ENCODE data around the gene TP73. TPM values are rescaled to one million over a fixed set of nuclear protein-coding genes. Genes with fewer than 3 reads are reported as not detected.

TP73 gene
- polyA plus RNA-seq, 1 donor from 2014 or later: not detected

- H3K9ac ChIP-seq (ENCODE audit: low read length): no peak overlapping the region
- H3K9me3 ChIP-seq (ENCODE audit: low read length): no peaks in the 10 kb centered on the region
- no peak for TF ChIP-seq SMC3 (conservative IDR thresholded peaks at IDR 0.05; ENCODE audit: poor library complexity)
- no peak overlapping the region for H3K27ac ChIP-seq (ENCODE audit: low read length)
- H3K79me2 ChIP-seq (replicated peaks; ENCODE audit: insufficient read depth, low read length): no peaks in the 10 kb centered on the region
- H2AFZ ChIP-seq (ENCODE audit: low read depth, low read length): no peak overlapping the region
- no peaks in the 10 kb centered on the region for H3K9me2 ChIP-seq (ENCODE audit: insufficient read depth, low read length)
- no peak overlapping the region for H3K4me2 ChIP-seq (ENCODE audit: low read length)
- H4K20me1 ChIP-seq (ENCODE audit: insufficient read depth): no peaks in the 10 kb centered on the region
- no peak overlapping the region for H3K4me3 ChIP-seq (ENCODE audit: low read length)
- H3F3A ChIP-seq (ENCODE audit: insufficient read depth, low read length, poor library complexity, severe bottlenecking): no peaks in the 10 kb centered on the region
- H3K27me3 ChIP-seq (ENCODE audit: insufficient read depth, low read depth, low read length): no peaks in the 10 kb centered on the region
- H3K36me3 ChIP-seq (ENCODE audit: insufficient read depth, low read length): no peaks in the 10 kb centered on the region
Observed at GRCh38 chr1:3679799-3680453, 27.6 kb downstream of the TP73 start.

DNA sequence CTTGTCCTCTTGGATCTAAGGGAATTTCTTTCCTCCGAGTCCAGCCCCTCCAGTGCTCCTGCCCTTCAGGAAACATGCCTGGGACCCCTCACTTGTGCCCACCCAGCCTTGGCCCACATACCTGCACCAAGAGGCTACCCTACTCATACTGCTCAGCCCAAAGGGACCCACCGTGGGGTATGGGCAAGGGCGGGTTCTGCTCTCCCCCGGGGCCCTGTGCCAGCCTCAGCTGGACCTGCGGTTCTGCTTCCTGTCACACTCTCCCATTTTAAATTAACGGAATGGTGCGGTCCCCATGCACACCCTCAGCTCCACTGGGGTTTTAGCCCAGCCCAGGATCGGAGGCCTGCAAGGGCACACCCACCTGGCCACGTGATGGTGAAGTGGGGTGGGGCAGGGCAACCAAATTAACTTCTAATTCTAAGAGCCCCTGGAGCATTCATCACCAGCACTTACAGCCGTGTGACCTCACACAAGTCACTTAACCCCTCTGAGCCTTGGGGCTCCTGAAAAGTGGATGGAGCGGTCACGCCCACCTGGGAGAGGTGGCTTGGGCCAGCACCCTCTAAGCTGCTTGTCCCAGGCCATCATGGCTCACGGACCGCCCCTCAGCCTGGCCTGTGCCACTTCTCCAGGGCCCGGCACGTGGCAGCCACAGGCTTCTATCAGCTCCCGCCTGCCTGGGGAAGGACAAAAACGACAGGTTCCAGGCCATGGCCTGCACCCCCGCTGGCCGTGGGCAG, 28.3 kb downstream of the TP73 start:
- no peaks in the 10 kb centered on the region for H4K20me1 ChIP-seq (ENCODE audit: insufficient read depth)
- H3K9ac ChIP-seq (ENCODE audit: low read length): no peak overlapping the region
- no peaks in the 10 kb centered on the region for H3K79me2 ChIP-seq (replicated peaks; ENCODE audit: insufficient read depth, low read length)
- TF ChIP-seq POLR2AphosphoS5 (IDR thresholded peaks at IDR 0.05) (no peak), EP300 (conservative IDR thresholded peaks at IDR 0.05; ENCODE audit: poor library complexity, severe bottlenecking) (no peak), SMC3 (conservative IDR thresholded peaks at IDR 0.05; ENCODE audit: poor library complexity) (no peak), REST (IDR thresholded peaks at IDR 0.05; ENCODE audit: borderline replicate concordance) (no peak), RAD21 (conservative IDR thresholded peaks at IDR 0.05) (no peak), EZH2 (IDR thresholded peaks at IDR 0.05; ENCODE audit: borderline replicate concordance, insufficient read depth, low read length, poor library complexity, severe bottlenecking) (no peak), MXI1 (conservative IDR thresholded peaks at IDR 0.05; ENCODE audit: poor library complexity, severe bottlenecking) (no peak), TAF1 (IDR thresholded peaks at IDR 0.05; ENCODE audit: low read depth) (no peak), CTCF (IDR thresholded peaks at IDR 0.05; ENCODE audit: poor library complexity, severe bottlenecking) (no peak)
- H3K4me2 ChIP-seq (ENCODE audit: low read length): no peak overlapping the region
- no peak overlapping the region for H3K27ac ChIP-seq (ENCODE audit: low read length)
- H3K9me3 ChIP-seq (ENCODE audit: low read length): no peaks in the 10 kb centered on the region
- H3K4me3 ChIP-seq (ENCODE audit: low read length): no peak overlapping the region
- H3K9me2 ChIP-seq (ENCODE audit: insufficient read depth, low read length): no peaks in the 10 kb centered on the region
- H3F3A ChIP-seq (ENCODE audit: insufficient read depth, low read length, poor library complexity, severe bottlenecking): no peaks in the 10 kb centered on the region
- H3K27me3 ChIP-seq (ENCODE audit: insufficient read depth, low read depth, low read length): no peaks in the 10 kb centered on the region
- no peaks in the 10 kb centered on the region for H3K36me3 ChIP-seq (ENCODE audit: insufficient read depth, low read length)
- no peak overlapping the region for H2AFZ ChIP-seq (ENCODE audit: low read depth, low read length)

Data from neural cell (in vitro differentiated cells).